HG02642 (cell line): ENCODE measurements around the gene TNS1.
"Not testable (repeated sequence)": the region's sequence is repeated elsewhere in the genome, so short reads cannot be mapped to it uniquely, and the experiment has no call there.

Experiments
- ATAC-seq: cut with Tn5 transposase; IDR thresholded peaks from one replicate; pipeline ENCODE4 v1.9.1; 2021; ENCODE audit warnings: mild to moderate bottlenecking; ENCODE audit not compliant: unreplicated experiment, poor library complexity

Gene TNS1

GRCh38 chr2:218030409-218031195 is 27.8 kb upstream of the TNS1 start:
- ATAC-seq = no peak

- no peak for ATAC-seq
Measured at GRCh38 chr2:218029366-218030360, 26.9 kb upstream of the TNS1 start.

GRCh38 chr2:218028562-218029348 is 26.0 kb upstream of the TNS1 start:
- ATAC-seq = no peak

GRCh38 chr2:218028189-218028495 is 25.3 kb upstream of the TNS1 start:
- ATAC-seq = no peak

GRCh38 chr2:218027426-218028188 is 24.8 kb upstream of the TNS1 start:
- ATAC-seq = no peak

- ATAC-seq = no peak
Measured at GRCh38 chr2:218026676-218027425, 24.1 kb upstream of the TNS1 start.

- no peak for ATAC-seq
Measured at GRCh38 chr2:218026244-218026643, 23.4 kb upstream of the TNS1 start.

GRCh38 chr2:218024871-218025270 is 22.1 kb upstream of the TNS1 start:
- no peak for ATAC-seq

GRCh38 chr2:218024336-218024735 is 21.5 kb upstream of the TNS1 start:
- ATAC-seq = no peak

- no peak for ATAC-seq
Measured at GRCh38 chr2:218023636-218024035, 20.8 kb upstream of the TNS1 start.

- no peak for ATAC-seq
Measured at GRCh38 chr2:218022851-218023530, 20.2 kb upstream of the TNS1 start.

GRCh38 chr2:218022131-218022850 is 19.5 kb upstream of the TNS1 start:
- no peak for ATAC-seq

- no peak for ATAC-seq
Measured at GRCh38 chr2:218021536-218022071, 18.8 kb upstream of the TNS1 start.

- ATAC-seq = no peak
Measured at GRCh38 chr2:218020966-218021535, 18.3 kb upstream of the TNS1 start.

- no peak for ATAC-seq
Measured at GRCh38 chr2:218020281-218020680, 17.5 kb upstream of the TNS1 start.

GRCh38 chr2:218019411-218020060 is 16.7 kb upstream of the TNS1 start:
- ATAC-seq = no peak

GRCh38 chr2:218018842-218019125 is 16.0 kb upstream of the TNS1 start:
- ATAC-seq = not testable (repeated sequence)
